ENCODE data around the gene TRIM54. TPM values are rescaled to one million over a fixed set of nuclear protein-coding genes. Genes with fewer than 3 reads are reported as not detected.

TRIM54 gene
- total RNA-seq, 1 donor from 2014 or later, result not detected

DNA sequence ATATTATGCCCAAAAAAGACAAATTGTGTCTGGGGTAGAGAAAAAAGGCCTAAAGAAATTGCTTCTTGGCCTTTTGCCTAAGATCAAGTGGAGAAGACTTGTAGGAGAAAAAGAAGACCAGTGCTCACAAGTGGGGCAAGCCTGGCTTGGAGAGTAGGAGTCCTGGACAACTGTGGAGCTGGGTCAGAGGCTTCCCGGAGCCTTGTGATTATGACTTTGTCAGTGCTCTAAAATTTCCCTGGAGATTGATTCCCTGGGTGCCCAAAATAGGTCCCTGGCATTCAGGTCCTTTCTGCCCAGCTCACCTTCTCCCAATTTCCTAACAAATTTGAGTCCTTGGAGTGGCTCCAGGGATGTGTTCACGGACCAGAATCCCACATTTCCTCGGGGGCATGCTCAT is 787 bp upstream of the TRIM54 start:
- FAIRE-seq (no peak), DNase-seq (ENCODE audit: low read depth) (no peak)
- peaks cover 5% of the 10 kb centered on the region for H3K27me3 ChIP-seq (ENCODE audit: control insufficient read depth, insufficient read depth, low read length)
- TF ChIP-seq, protein P1, sequence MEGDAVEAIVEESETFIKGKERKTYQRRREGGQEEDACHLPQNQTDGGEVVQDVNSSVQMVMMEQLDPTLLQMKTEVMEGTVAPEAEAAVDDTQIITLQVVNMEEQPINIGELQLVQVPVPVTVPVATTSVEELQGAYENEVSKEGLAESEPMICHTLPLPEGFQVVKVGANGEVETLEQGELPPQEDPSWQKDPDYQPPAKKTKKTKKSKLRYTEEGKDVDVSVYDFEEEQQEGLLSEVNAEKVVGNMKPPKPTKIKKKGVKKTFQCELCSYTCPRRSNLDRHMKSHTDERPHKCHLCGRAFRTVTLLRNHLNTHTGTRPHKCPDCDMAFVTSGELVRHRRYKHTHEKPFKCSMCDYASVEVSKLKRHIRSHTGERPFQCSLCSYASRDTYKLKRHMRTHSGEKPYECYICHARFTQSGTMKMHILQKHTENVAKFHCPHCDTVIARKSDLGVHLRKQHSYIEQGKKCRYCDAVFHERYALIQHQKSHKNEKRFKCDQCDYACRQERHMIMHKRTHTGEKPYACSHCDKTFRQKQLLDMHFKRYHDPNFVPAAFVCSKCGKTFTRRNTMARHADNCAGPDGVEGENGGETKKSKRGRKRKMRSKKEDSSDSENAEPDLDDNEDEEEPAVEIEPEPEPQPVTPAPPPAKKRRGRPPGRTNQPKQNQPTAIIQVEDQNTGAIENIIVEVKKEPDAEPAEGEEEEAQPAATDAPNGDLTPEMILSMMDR (IDR thresholded peaks at IDR 0.05; ENCODE audit: insufficient read depth, low read length, severe bottlenecking), result no peak
- H3K4me3 ChIP-seq (ENCODE audit: low read depth, low read length), result no peak overlapping the region
- H3K36me3 ChIP-seq (ENCODE audit: control insufficient read depth, insufficient read depth, low read length), result no peaks in the 10 kb centered on the region

DNA sequence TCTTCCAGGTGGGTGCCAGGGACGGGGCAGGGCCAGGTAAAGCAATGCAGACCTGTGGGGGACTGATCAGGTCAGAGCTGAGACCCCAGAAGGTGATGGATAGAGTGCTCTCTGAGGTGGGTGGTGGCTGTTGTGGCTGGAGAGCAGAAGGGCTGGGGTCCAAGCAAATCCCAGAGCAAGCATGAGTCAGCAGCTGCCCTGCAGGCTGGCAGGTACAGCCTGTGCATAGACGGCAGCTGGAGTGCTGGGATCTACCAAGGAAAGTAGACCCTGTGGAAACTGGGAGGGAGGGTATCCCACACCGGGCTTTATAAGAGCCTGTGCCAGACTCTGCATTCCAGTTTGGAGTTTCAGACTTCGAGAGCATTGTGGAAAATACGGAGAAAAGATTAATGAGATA is 663 bp downstream of the TRIM54 start:
- H3K4me3 ChIP-seq (ENCODE audit: low read depth, low read length), result no peak overlapping the region
- H3K27me3 ChIP-seq (ENCODE audit: control insufficient read depth, insufficient read depth, low read length), result peaks cover 5% of the 10 kb centered on the region
- DNase-seq (ENCODE audit: low read depth) (peak; percentile 12), FAIRE-seq (no peak)
- TF ChIP-seq, protein P1 (IDR thresholded peaks at IDR 0.05; ENCODE audit: insufficient read depth, low read length, severe bottlenecking), result no peak
- no peaks in the 10 kb centered on the region for H3K36me3 ChIP-seq (ENCODE audit: control insufficient read depth, insufficient read depth, low read length)

DNA sequence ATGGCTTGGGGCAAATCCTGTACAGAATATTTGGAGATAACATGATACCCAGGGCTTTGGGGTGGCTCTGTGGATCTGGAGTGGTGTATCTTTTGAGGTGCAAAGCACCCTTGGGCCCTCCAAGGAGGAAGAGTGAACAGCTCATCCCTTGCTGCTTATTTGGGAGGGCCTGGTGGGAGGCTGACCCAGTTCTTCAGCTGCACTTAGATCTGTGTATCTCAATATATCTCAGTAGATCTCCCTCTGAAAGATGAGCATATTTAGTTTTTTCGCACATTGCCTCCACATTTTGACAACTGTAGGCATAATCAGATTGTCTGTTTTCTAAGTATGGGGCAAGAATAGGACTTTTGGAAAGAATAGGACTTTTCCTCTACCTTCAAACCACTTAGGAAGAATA is 2.8 kb downstream of the TRIM54 start:
- TF ChIP-seq, protein P1 (IDR thresholded peaks at IDR 0.05; ENCODE audit: insufficient read depth, low read length, severe bottlenecking), result no peak
- Histone ChIP-seq H3K27me3 (ENCODE audit: control insufficient read depth, insufficient read depth, low read length) (peaks cover 5% of the 10 kb centered on the region), H3K4me3 (ENCODE audit: low read depth, low read length) (no peak overlapping the region), H3K36me3 (ENCODE audit: control insufficient read depth, insufficient read depth, low read length) (no peaks in the 10 kb centered on the region)
- DNase-seq (ENCODE audit: low read depth) (no peak), FAIRE-seq (no peak)

DNA sequence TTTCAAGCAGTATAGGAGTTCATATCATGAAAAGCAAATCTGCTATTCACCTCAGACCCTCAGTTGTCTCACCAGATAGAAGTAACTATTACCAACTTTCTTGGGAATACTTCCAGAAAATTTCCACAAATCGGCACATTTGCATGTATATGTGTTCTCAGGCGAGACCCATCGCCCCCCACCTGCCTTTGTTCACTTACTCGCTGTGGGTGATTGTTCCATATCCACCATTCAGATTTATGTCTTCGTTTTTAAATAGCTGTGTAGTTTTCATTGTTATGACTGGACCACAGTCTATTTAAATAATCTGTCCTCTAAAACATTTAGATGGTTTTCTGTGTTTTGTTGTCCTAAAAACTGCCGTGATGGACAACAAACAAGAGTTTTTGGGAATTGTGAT is 3.3 kb downstream of the TRIM54 start:
- DNase-seq (ENCODE audit: low read depth) (no peak), FAIRE-seq (no peak)
- Histone ChIP-seq H3K36me3 (ENCODE audit: control insufficient read depth, insufficient read depth, low read length) (no peaks in the 10 kb centered on the region), H3K27me3 (ENCODE audit: control insufficient read depth, insufficient read depth, low read length) (peaks cover 5% of the 10 kb centered on the region), H3K4me3 (ENCODE audit: low read depth, low read length) (no peak overlapping the region)
- TF ChIP-seq, protein P1 (IDR thresholded peaks at IDR 0.05; ENCODE audit: insufficient read depth, low read length, severe bottlenecking), result no peak

DNA sequence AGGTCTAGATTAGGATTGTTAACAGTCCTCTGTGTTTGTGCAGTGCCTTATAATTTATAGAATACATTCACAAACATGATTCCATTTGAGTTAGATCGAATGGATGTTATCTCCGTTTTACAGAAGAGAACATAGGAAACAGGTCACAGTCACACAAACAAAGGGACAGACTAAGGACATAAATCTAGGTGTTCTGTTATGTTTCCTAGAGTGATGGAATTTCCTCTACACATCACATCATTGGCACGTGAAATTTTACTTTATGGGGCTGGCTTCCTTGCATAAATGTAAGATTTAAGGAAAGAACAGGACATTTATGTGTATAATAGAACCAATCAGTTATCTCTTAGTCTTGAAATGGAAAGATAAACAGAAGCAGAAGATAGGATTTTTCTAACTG is 6.4 kb downstream of the TRIM54 start:
- FAIRE-seq, result no peak
- TF ChIP-seq, protein P1 (IDR thresholded peaks at IDR 0.05; ENCODE audit: insufficient read depth, low read length, severe bottlenecking), result no peak

DNA sequence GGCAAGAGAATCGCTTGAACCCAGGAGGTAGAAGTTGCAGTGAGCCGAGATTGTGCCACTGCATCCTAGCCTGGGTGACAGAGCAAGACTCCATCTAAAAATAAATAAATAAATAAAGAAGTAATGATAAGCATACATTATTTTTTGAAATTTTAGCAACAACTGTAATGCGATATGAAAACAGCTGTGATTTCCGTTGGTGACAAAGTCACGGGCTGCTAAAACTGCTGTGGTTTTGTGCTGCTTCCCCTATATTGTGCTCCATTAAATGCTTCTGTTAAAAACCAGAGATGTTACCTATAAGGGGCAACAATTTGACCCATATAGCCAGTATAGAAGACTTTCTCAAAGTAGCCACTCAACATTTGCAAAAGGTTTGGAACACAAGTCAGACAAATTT is 8.3 kb downstream of the TRIM54 start:
- TF ChIP-seq, protein P1 (IDR thresholded peaks at IDR 0.05; ENCODE audit: insufficient read depth, low read length, severe bottlenecking), result no peak
- FAIRE-seq, result no peak
- peaks cover 2% of the 10 kb centered on the region for H3K27me3 ChIP-seq (ENCODE audit: control insufficient read depth, insufficient read depth, low read length)
- no peaks in the 10 kb centered on the region for H3K36me3 ChIP-seq (ENCODE audit: control insufficient read depth, insufficient read depth, low read length)
- no peak for DNase-seq (ENCODE audit: low read depth)
- no peak overlapping the region for H3K4me3 ChIP-seq (ENCODE audit: low read depth, low read length)

More for the DNA sequence above, 6.4 kb downstream of the TRIM54 start:
- Histone ChIP-seq H3K4me3 (ENCODE audit: low read depth, low read length) (no peak overlapping the region), H3K27me3 (ENCODE audit: control insufficient read depth, insufficient read depth, low read length) (peaks cover 3% of the 10 kb centered on the region), H3K36me3 (ENCODE audit: control insufficient read depth, insufficient read depth, low read length) (no peaks in the 10 kb centered on the region)
- no peak for DNase-seq (ENCODE audit: low read depth)

Measured in bronchial epithelial cell (primary cell).